SK-N-MC (cell line): ENCODE measurements around the gene RAB17.

Experiments
- EZH2 ChIP-seq: fragments of 200-600 bp; sonication (generic); IDR thresholded peaks from one replicate; pipeline ENCODE4 v1.6.1; 2017; ENCODE audit warnings: antibody characterized with exemption
- POLR2AphosphoS5 ChIP-seq: IDR thresholded peaks from 2 replicates; pipeline ENCODE4 v1.6.1; 2012; ENCODE audit warnings: mild to moderate bottlenecking, low read depth, low read length, borderline replicate concordance

GRCh38 chr2:237618449-237618848, 27.9 kb upstream of the RAB17 start:
- TF ChIP-seq EZH2 = no peak
- no peak for TF ChIP-seq POLR2AphosphoS5
